Hepatocyte (in vitro differentiated cells): ENCODE measurements around the gene KRR1.

Source experiments
- EZH2phosphoT487 ChIP-seq: fragments of 200-600 bp; sonication (generic); IDR thresholded peaks from one replicate; pipeline ENCODE4 v1.6.1; 2018; ENCODE audit warnings: antibody characterized with exemption, mild to moderate bottlenecking, low read depth, moderate library complexity; ENCODE audit not compliant: unreplicated experiment, severe bottlenecking
- TF ChIP-seq, protein P1 (sequence below): fragments of 200-600 bp; sonication (generic); IDR thresholded peaks from 2 replicates; pipeline ENCODE4 v1.5.1; 2016; ENCODE audit warnings: antibody characterized with exemption, mild to moderate bottlenecking; ENCODE audit not compliant: poor library complexity

- TF ChIP-seq EZH2phosphoT487, result no peak
- TF ChIP-seq, protein P1, sequence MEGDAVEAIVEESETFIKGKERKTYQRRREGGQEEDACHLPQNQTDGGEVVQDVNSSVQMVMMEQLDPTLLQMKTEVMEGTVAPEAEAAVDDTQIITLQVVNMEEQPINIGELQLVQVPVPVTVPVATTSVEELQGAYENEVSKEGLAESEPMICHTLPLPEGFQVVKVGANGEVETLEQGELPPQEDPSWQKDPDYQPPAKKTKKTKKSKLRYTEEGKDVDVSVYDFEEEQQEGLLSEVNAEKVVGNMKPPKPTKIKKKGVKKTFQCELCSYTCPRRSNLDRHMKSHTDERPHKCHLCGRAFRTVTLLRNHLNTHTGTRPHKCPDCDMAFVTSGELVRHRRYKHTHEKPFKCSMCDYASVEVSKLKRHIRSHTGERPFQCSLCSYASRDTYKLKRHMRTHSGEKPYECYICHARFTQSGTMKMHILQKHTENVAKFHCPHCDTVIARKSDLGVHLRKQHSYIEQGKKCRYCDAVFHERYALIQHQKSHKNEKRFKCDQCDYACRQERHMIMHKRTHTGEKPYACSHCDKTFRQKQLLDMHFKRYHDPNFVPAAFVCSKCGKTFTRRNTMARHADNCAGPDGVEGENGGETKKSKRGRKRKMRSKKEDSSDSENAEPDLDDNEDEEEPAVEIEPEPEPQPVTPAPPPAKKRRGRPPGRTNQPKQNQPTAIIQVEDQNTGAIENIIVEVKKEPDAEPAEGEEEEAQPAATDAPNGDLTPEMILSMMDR, result no peak
Observed at GRCh38 chr12:75482646-75483045, 28.8 kb downstream of the KRR1 start.
